Psoas muscle (tissue), 8 donors: ENCODE results near the gene IGDCC3. TPM values are rescaled to one million over a fixed set of nuclear protein-coding genes. Genes with fewer than 3 reads are reported as not detected.

Experiments used
- ATAC-seq, 4 donors: fragments of 200-7000 bp; cut with Tn5 transposase; one replicate each; pipeline ENCODE4 v1.9.1; 2020; ENCODE audit warnings: moderate library complexity in 3 of 4, mild to moderate bottlenecking in 2 of 4
- DNase-seq, 2 donors: peaks; one replicate each; pipeline ENCODE4 v3.0.0-alpha.2; 2020
- H3K27ac ChIP-seq: fragments of 200-600 bp; one replicate; pipeline ENCODE4 v1.8.0; 2022
- H3K27me3 ChIP-seq, 3 donors: fragments of 200-600 bp in 1 of 3; one replicate each; pipeline versions ENCODE4 v1.6.1 to v1.8.0; 2013 to 2022; ENCODE audit warnings: low read length in 2 of 3, mild to moderate bottlenecking in 2 of 3, moderate library complexity in 1 of 3; ENCODE audit not compliant: insufficient read depth in 3 of 3
- H3K36me3 ChIP-seq, 2 donors: fragments of 200-600 bp in 1 of 2; one replicate each; pipeline versions ENCODE4 v1.6.1 to v1.8.0; 2013 to 2022; ENCODE audit warnings: low read depth in 1 of 2, mild to moderate bottlenecking in 1 of 2, moderate library complexity in 1 of 2; ENCODE audit not compliant: insufficient read depth in 1 of 2
- H3K4me1 ChIP-seq: fragments of 200-600 bp; one replicate; pipeline ENCODE4 v1.8.0; 2022
- H3K4me3 ChIP-seq: fragments of 200-600 bp; one replicate; pipeline ENCODE4 v1.8.0; 2022; ENCODE audit warnings: mild to moderate bottlenecking
- H3K9me3 ChIP-seq: fragments of 200-600 bp; one replicate; pipeline ENCODE4 v1.8.0; 2022
- WGBS, 3 donors: extraction: QIAGEN DNeasy Blood & Tissue Kit; methylation state at CpG; one replicate each; pipeline versions ENCODE4 v1.1.6 to v1.1.7; 2013; 5-methylcytosine and 5-hydroxymethylcytosine counted together
- intact Hi-C, 2 donors: fragments of 100-400 bp; cut with DNase I; formaldehyde crosslinking; loops; one replicate each; pipeline versions ENCODE4 v1.11.0 to v1.14.2; 2022
- polyA plus RNA-seq, 3 donors: library from polyadenylated mRNA; stranded (reverse); fragments of 200-250 nt; gene quantifications; one replicate each; pipeline ENCODE4 v1.2.3, GENCODE V29; 2013
- total RNA-seq, 4 donors: library from RNA; stranded (reverse); fragmentation: NEBNext Ultra II Directional in 2 of 4; extraction: Animal tissue kit (Norgen Biotek cat#: 25700) in 2 of 4; gene quantifications; one replicate each; pipeline versions ENCODE4 v1.2.1 to v1.2.4, GENCODE V29; 2021 to 2023
- TF ChIP-seq, protein P1 (sequence below): fragments of 200-600 bp; IDR thresholded peaks from one replicate; pipeline ENCODE4 v1.8.0; 2022; ENCODE audit warnings: antibody characterized with exemption
- donor health status: healthy with polysubstance abuse.
- donor health status: DM: no; HTN: no; CAD: no; lungs with moderate emphysema.
- donor health status: Bipolar disorder and iron deficiency.
- donor health status: healthy.
- donor health status: DM: yes; HTN: yes; CAD: no.
- donor health status: DM: no; HTN: no; CAD: no.
- donor health status: DM: no; HTN: no; CAD: no.
- donor health status: DM: yes; HTN: yes; CAD: no.

IGDCC3 gene
- total and polyA plus RNA-seq, 7 donors = not detected

DNA sequence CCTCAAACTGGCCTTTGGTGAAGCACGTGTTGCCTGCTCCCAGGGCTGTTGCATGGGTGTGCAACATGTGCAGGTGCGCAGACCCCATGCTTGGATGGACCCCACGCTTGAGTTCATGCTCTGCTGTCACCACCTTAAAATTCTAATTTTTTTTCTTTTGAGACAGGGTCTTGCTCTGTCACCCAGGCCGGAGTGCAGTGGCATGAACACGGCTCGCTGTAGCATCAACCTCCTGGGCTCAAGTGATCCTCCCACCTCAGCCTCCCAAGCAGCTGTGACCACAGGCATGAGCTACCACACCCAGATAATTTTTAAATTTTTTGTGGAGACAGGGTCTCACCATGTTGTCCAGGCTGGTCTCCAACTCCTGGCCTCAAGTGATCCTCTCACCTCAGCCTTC, 9.1 kb upstream of the IGDCC3 start:
- TF ChIP-seq, protein P1, sequence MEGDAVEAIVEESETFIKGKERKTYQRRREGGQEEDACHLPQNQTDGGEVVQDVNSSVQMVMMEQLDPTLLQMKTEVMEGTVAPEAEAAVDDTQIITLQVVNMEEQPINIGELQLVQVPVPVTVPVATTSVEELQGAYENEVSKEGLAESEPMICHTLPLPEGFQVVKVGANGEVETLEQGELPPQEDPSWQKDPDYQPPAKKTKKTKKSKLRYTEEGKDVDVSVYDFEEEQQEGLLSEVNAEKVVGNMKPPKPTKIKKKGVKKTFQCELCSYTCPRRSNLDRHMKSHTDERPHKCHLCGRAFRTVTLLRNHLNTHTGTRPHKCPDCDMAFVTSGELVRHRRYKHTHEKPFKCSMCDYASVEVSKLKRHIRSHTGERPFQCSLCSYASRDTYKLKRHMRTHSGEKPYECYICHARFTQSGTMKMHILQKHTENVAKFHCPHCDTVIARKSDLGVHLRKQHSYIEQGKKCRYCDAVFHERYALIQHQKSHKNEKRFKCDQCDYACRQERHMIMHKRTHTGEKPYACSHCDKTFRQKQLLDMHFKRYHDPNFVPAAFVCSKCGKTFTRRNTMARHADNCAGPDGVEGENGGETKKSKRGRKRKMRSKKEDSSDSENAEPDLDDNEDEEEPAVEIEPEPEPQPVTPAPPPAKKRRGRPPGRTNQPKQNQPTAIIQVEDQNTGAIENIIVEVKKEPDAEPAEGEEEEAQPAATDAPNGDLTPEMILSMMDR = no peak
- Histone ChIP-seq H3K4me1 (peaks cover 4% of the 10 kb centered on the region), H3K27me3 (no peaks in the 10 kb centered on the region), H3K4me3 (no peak overlapping the region), H3K36me3 (peaks cover 0 to 92% of the 10 kb centered on the region in 2 donors), H3K9me3 (no peaks in the 10 kb centered on the region), H3K27ac (no peak overlapping the region)
- ATAC-seq (no peak), DNase-seq (no peak)
- intact Hi-C loops = loop anchor here in 1 of 2 donors (10.0 kb wide), 1 partner anchor 192 kb away; no protein-coding TSS in a partner anchor
- WGBS, 3 donors = 84 to 93% (median 92%) methylated on average over 6 of the region's 6 CpGs

DNA sequence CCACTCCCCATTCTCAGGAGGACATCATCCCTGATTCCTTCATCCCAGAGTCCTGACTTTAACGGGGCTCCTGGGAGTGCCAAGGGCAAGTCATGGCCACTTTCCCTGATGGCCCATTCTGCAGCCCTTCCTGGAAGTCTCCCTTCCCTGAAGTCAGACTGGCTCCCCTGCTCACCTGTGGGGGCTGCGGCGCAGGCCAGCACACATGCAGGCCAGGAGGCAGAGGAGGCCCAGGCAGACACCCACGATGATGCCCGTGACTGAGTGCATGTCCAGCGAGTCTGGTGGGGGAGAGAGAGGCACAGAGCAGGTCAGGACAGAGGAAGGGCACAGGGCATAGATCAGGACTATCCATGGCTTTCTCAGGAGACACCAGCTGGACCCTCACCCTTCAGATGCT, 8.6 kb upstream of the IGDCC3 start:
- intact Hi-C loops = loop anchor here in 1 of 2 donors (10.0 kb wide), 1 partner anchor 192 kb away; no protein-coding TSS in a partner anchor
- ATAC-seq = no peak
- peaks cover 4% of the 10 kb centered on the region for H3K4me1 ChIP-seq
- no peaks in the 10 kb centered on the region for H3K9me3 ChIP-seq
- no peak overlapping the region for H3K27ac ChIP-seq
- no peak overlapping the region for H3K4me3 ChIP-seq
- 72 to 79% (median 73%) methylated on average over 6 of the region's 6 CpGs for WGBS, 3 donors
- TF ChIP-seq, protein P1 = no peak
- DNase-seq = peak in 1 of 2 donors; percentile 47
- no peaks in the 10 kb centered on the region for H3K27me3 ChIP-seq
- H3K36me3 ChIP-seq = peaks cover 0 to 88% of the 10 kb centered on the region in 2 donors

DNA sequence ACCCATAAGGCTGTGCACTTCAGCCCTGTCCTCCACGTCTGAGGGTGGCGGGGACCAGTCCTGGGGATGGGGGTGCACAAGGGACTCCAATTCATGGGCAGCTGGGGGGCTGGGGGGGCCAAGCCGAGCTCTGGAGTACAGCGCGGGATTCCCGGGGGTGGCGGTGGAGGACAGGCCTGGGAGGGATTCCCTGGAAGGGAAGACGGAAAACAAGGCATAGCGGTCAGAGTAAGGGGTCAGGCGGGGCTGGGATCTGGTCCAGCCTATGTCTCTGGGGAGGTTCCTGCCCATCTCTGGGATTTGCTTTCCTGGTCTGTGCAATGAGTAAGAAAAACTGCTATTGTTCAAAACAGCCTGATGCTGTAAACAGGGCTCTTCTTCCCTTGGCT, 8.1 kb upstream of the IGDCC3 start:
- Histone ChIP-seq H3K36me3 (peaks cover 0 to 83% of the 10 kb centered on the region in 2 donors), H3K4me3 (no peak overlapping the region), H3K9me3 (no peaks in the 10 kb centered on the region), H3K4me1 (peaks cover 4% of the 10 kb centered on the region), H3K27me3 (no peaks in the 10 kb centered on the region), H3K27ac (no peak overlapping the region)
- TF ChIP-seq, protein P1 = no peak
- WGBS, 3 donors = 55 to 59% (median 58%) methylated on average over 9 to 10 of the region's 10 CpGs
- intact Hi-C loops = loop anchor here (1.0 to 10.0 kb wide), 3 partner anchors 67 to 191 kb away; no protein-coding TSS in a partner anchor
- ATAC-seq = peak in 2 of 4 donors; percentile 30 to 52
- DNase-seq = no peak

DNA sequence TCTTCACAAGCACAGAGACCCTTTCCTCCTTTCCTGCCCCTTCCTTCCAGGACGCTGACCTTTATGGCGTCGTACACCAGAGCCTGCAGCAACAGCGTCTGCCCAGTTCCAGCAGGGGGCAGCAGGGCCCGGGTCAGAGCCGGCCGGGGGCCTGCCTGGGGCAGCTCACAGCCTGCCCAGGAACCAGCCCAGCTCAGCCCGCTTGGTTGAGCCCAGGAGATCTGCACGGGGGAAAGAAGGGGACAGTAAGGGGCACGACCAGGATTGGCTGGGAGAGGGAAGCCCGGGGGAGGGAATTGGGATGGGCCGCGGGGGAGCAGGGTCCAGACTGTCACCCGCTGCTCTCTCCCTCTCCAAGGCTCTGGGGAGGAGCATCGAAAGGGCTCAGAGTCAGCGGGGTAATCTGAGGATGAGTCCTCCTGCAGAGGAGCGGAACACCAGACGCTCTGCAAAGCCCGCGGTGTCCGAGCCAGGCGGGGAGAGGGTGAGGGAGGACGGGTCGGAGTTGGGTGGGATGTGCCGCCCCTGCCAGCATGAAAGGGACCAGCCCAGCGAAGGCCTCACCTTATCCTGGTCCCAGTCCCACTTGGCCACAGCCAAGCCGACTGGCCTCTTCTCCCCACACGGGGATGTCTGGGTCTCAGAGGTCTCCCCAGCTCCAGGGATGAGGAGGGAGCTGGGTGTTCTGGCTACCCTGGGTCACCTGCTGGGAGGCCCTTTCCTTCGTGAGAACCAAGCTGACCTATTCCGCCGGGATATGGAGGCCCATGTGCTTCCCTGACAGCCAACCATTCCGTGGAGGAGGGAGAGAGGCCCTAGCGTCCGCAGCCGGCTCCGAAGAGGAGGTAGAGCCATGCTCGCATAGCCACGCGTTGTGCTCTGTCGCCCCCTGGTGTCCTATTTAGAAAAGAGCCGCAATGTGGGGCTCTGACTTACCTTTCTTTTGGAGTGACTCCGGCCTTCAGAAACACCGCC, 7.4 kb upstream of the IGDCC3 start:
- Histone ChIP-seq H3K27me3 (no peaks in the 10 kb centered on the region), H3K9me3 (no peaks in the 10 kb centered on the region), H3K4me3 (peak overlapping the region; percentile 48), H3K4me1 (peaks cover 4% of the 10 kb centered on the region), H3K27ac (peak overlapping the region; percentile 8), H3K36me3 (peaks cover 0 to 76% of the 10 kb centered on the region in 2 donors)
- ATAC-seq (peak; percentile 90 to 98 (median 94)), DNase-seq (peak; percentile 80 to 90)
- TF ChIP-seq, protein P1 = peak; percentile 87
- 33 to 45% (median 36%) methylated on average over 42 to 43 of the region's 43 CpGs for WGBS, 3 donors
- intact Hi-C loops = loop anchor here (1.0 to 10.0 kb wide), 3 partner anchors 66 to 190 kb away; no protein-coding TSS in a partner anchor
